MM.1S (cell line): ENCODE data around the gene RBAK.

Experiments used
- CTCF ChIP-seq: fragments of 300-600 bp; sonication (generic); IDR thresholded peaks from 2 replicates; pipeline ENCODE4 v1.5.1; 2016; ENCODE audit warnings: antibody characterized with exemption, low read length, mixed read lengths
- EZH2 ChIP-seq: fragments of 300-600 bp; sonication (generic); optimal IDR thresholded peaks from 2 replicates; pipeline ENCODE3; 2017; ENCODE audit warnings: low read depth, mild to moderate bottlenecking, antibody characterized with exemption, low read length, mixed read lengths
- EZH2phosphoT487 ChIP-seq: fragments of 300-600 bp; sonication (generic); IDR thresholded peaks from 2 replicates; pipeline ENCODE4 v1.6.1; 2018; ENCODE audit warnings: antibody characterized with exemption, low read length

- TF ChIP-seq EZH2 = no peak
- TF ChIP-seq CTCF = no peak
- no peak for TF ChIP-seq EZH2phosphoT487
Observed at GRCh38 chr7:4998244-4998643, 47.4 kb upstream of the RBAK start.
